Activated B cell treated with CpG ODN at 0.5 μM for 24 hours (primary cell): ENCODE results near the gene CACNA1E. TPM values are rescaled to one million over a fixed set of nuclear protein-coding genes. Genes with fewer than 3 reads are reported as not detected.

Source experiments
- ATAC-seq: fragments of 200-7000 bp; cut with Tn5 transposase; one replicate; pipeline ENCODE4 v1.10.0; 2021; ENCODE audit warnings: low read depth, mild to moderate bottlenecking, moderate library complexity
- CTCF ChIA-PET: fragments of 350-600 bp; sonication (Branson Sonifier 250); formaldehyde crosslinking; loops from one replicate; lab custom pipeline; 2021; ENCODE audit warnings: antibody characterized with exemption; lab: Charles Lee
- POLR2A ChIA-PET: fragments of 350-600 bp; sonication (Branson Sonifier 250); formaldehyde crosslinking; loops from one replicate; lab custom pipeline; 2021; ENCODE audit warnings: antibody characterized with exemption; lab: Charles Lee
- DNase-seq: peaks from one replicate; pipeline ENCODE4 v3.0.0; 2022
- H3K27ac Mint-ChIP-seq: one replicate; pipeline ENCODE4 v1.8.0; 2020; ENCODE audit warnings: mixed read lengths
- H3K27me3 Mint-ChIP-seq: one replicate; pipeline ENCODE4 v1.8.0; 2021; ENCODE audit warnings: mixed read lengths
- H3K36me3 Mint-ChIP-seq: one replicate; pipeline ENCODE4 v1.8.0; 2021; ENCODE audit warnings: low read depth, mixed read lengths
- H3K4me1 Mint-ChIP-seq: one replicate; pipeline ENCODE4 v1.8.0; 2021; ENCODE audit warnings: mixed read lengths
- H3K4me3 Mint-ChIP-seq: one replicate; pipeline ENCODE4 v1.8.0; 2020; ENCODE audit warnings: mild to moderate bottlenecking, mixed read lengths
- H3K9me3 Mint-ChIP-seq: one replicate; pipeline ENCODE4 v1.8.0; 2020; ENCODE audit warnings: mixed read lengths
- CTCF ChIP-seq: fragments of 200-600 bp; IDR thresholded peaks from one replicate; pipeline ENCODE4 v1.8.0; 2022; ENCODE audit warnings: antibody characterized with exemption, mild to moderate bottlenecking
- intact Hi-C: fragments of 100-400 bp; cut with micrococcal nuclease; formaldehyde crosslinking; loops from one replicate; pipeline ENCODE4 v1.15.1; 2024
- total RNA-seq: library from RNA; stranded (reverse); gene quantifications from 2 replicates; pipeline ENCODE4 v1.2.3, GENCODE V29; 2022

CACNA1E gene
- total RNA-seq, 1 donor from 2014 or later, result 0.91 TPM

GRCh38 chr1:181645171-181645570 lies 161.9 kb downstream of the CACNA1E start:
- Mint-ChIP-seq H3K9me3 (no peaks in the 10 kb centered on the region), H3K4me3 (no peak overlapping the region), H3K27me3 (peaks cover 21% of the 10 kb centered on the region), H3K36me3 (no peaks in the 10 kb centered on the region), H3K27ac (no peak overlapping the region), H3K4me1 (no peaks in the 10 kb centered on the region)
- ATAC-seq, result no peak
- intact Hi-C loops, result no loop called here
- TF ChIP-seq CTCF, result no peak
- DNase-seq, result no peak
- POLR2A ChIA-PET, result no interaction called here
- CTCF ChIA-PET, result no interaction called here

GRCh38 chr1:181646710-181647109 lies 163.4 kb downstream of the CACNA1E start:
- Mint-ChIP-seq H3K36me3 (no peaks in the 10 kb centered on the region), H3K27me3 (peaks cover 15% of the 10 kb centered on the region), H3K4me3 (no peak overlapping the region), H3K9me3 (no peaks in the 10 kb centered on the region), H3K27ac (no peak overlapping the region), H3K4me1 (no peaks in the 10 kb centered on the region)
- DNase-seq (no peak), ATAC-seq (no peak)
- CTCF ChIA-PET, result no interaction called here
- POLR2A ChIA-PET, result no interaction called here
- intact Hi-C loops, result no loop called here
- no peak for TF ChIP-seq CTCF

- intact Hi-C loops, result no loop called here
- H3K36me3 Mint-ChIP-seq, result no peaks in the 10 kb centered on the region
- H3K9me3 Mint-ChIP-seq, result no peaks in the 10 kb centered on the region
- ChIA-PET CTCF (no interaction called here), POLR2A (no interaction called here)
- no peak for TF ChIP-seq CTCF
- H3K4me1 Mint-ChIP-seq, result no peaks in the 10 kb centered on the region
- H3K27me3 Mint-ChIP-seq, result peaks cover 15% of the 10 kb centered on the region
- no peak overlapping the region for H3K27ac Mint-ChIP-seq
- DNase-seq, result no peak
- no peak for ATAC-seq
- no peak overlapping the region for H3K4me3 Mint-ChIP-seq
Observed at GRCh38 chr1:181647314-181648035, 164.2 kb downstream of the CACNA1E start.

- CTCF ChIA-PET, result no interaction called here
- Mint-ChIP-seq H3K36me3 (no peaks in the 10 kb centered on the region), H3K4me1 (no peaks in the 10 kb centered on the region), H3K27me3 (peaks cover 2% of the 10 kb centered on the region), H3K9me3 (peaks cover 3% of the 10 kb centered on the region), H3K4me3 (no peak overlapping the region), H3K27ac (no peak overlapping the region)
- POLR2A ChIA-PET, result no interaction called here
- DNase-seq (no peak), ATAC-seq (no peak)
- no peak for TF ChIP-seq CTCF
- intact Hi-C loops, result no loop called here
Observed at GRCh38 chr1:181651276-181651675, 168.0 kb downstream of the CACNA1E start.

GRCh38 chr1:181655756-181656155 lies 172.4 kb downstream of the CACNA1E start:
- peaks cover 5% of the 10 kb centered on the region for H3K27me3 Mint-ChIP-seq
- ChIA-PET POLR2A (no interaction called here), CTCF (no interaction called here)
- H3K27ac Mint-ChIP-seq, result no peak overlapping the region
- ATAC-seq, result no peak
- H3K4me3 Mint-ChIP-seq, result no peak overlapping the region
- DNase-seq, result no peak
- peaks cover 3% of the 10 kb centered on the region for H3K9me3 Mint-ChIP-seq
- H3K36me3 Mint-ChIP-seq, result no peaks in the 10 kb centered on the region
- no peak for TF ChIP-seq CTCF
- intact Hi-C loops, result no loop called here
- no peaks in the 10 kb centered on the region for H3K4me1 Mint-ChIP-seq
